B cell (primary cell): ENCODE data around the gene PINK1. TPM values are rescaled to one million over a fixed set of nuclear protein-coding genes. Genes with fewer than 3 reads are reported as not detected.

Source experiments
- ATAC-seq: fragments of 200-7000 bp; cut with Tn5 transposase; one replicate; pipeline ENCODE4 v1.10.0; 2021; ENCODE audit warnings: low read depth, mild to moderate bottlenecking, moderate number of reproducible peaks, moderate library complexity
- CTCF ChIA-PET: fragments of 350-600 bp; sonication (Branson Sonifier 250); formaldehyde crosslinking; loops from one replicate; lab custom pipeline; 2021; ENCODE audit warnings: antibody characterized with exemption, inconsistent platforms; lab: Charles Lee
- POLR2A ChIA-PET: fragments of 350-600 bp; sonication (Branson Sonifier 250); formaldehyde crosslinking; loops from one replicate; lab custom pipeline; 2021; ENCODE audit warnings: antibody characterized with exemption; lab: Charles Lee
- DNase-seq: peaks from one replicate; pipeline ENCODE4 v3.0.0; 2013
- H2AFZ ChIP-seq: 2 replicates; pipeline ENCODE4 v1.6.1; 2012; ENCODE audit warnings: mild to moderate bottlenecking, low read depth, low read length; ENCODE audit not compliant: insufficient read depth, poor library complexity, severe bottlenecking
- H3K27ac ChIP-seq, 2 donors: 1 replicate in 1 of 2; 2 replicates in 1 of 2; pipeline ENCODE4 v1.5.1; 2012 to 2013; ENCODE audit warnings: low read length in 2 of 2, mild to moderate bottlenecking in 2 of 2, moderate library complexity in 1 of 2
- H3K27me3 ChIP-seq, 4 experiments: fragments of 200-600 bp in 1 of 4; sonication (generic) in 1 of 4; replicated peaks in 1 of 4; 1 replicate in 2 of 4; 2 replicates in 2 of 4; pipeline versions ENCODE4 v1.6.1 to v1.7.0; 2013 to 2016; ENCODE audit warnings: low read length in 3 of 4, mild to moderate bottlenecking in 2 of 4, mixed read lengths in 1 of 4, moderate library complexity in 1 of 4; ENCODE audit not compliant: insufficient read depth in 4 of 4, control insufficient read depth in 3 of 4; ENCODE audit errors: control extremely low read depth in 1 of 4
- H3K36me3 ChIP-seq, 2 experiments: replicated peaks in 1 of 2; 1 replicate in 1 of 2; 2 replicates in 1 of 2; pipeline versions ENCODE4 v1.6.1 to v1.7.1; 2013; ENCODE audit warnings: low read length in 1 of 2; ENCODE audit not compliant: insufficient read depth in 2 of 2, control insufficient read depth in 1 of 2; ENCODE audit errors: control extremely low read depth in 1 of 2, extremely low read depth in 1 of 2
- H3K4me1 ChIP-seq, 2 donors: fragments of 200-600 bp in 1 of 2; sonication (generic) in 1 of 2; 1 replicate in 1 of 2; 2 replicates in 1 of 2; pipeline versions ENCODE4 v1.5.1 to v1.6.1; 2013 to 2017; ENCODE audit warnings: low read length in 2 of 2; ENCODE audit not compliant: control insufficient read depth in 2 of 2, insufficient read depth in 2 of 2
- H3K4me2 ChIP-seq: replicated peaks from 2 replicates; pipeline ENCODE3; 2012; ENCODE audit warnings: mild to moderate bottlenecking, low read depth, low read length; ENCODE audit not compliant: poor library complexity, severe bottlenecking
- H3K4me3 ChIP-seq, 5 experiments: fragments of 200-600 bp in 1 of 5; sonication (generic) in 1 of 5; 1 replicate in 3 of 5; 2 replicates in 2 of 5; pipeline versions ENCODE4 v1.5.1 to v1.7.0; 2011 to 2016; ENCODE audit warnings: low read length in 4 of 5, mild to moderate bottlenecking in 4 of 5, low read depth in 2 of 5, control low read depth in 1 of 5, moderate library complexity in 1 of 5; ENCODE audit not compliant: insufficient read depth in 1 of 5; ENCODE audit errors: control extremely low read depth in 1 of 5, extremely low read depth in 1 of 5
- H3K79me2 ChIP-seq: fragments of 200-600 bp; sonication (generic); one replicate; pipeline ENCODE4 v1.6.0; 2016; ENCODE audit warnings: low read length; ENCODE audit not compliant: control insufficient read depth, insufficient read depth
- H3K9ac ChIP-seq: fragments of 200-600 bp; sonication (generic); 2 replicates; pipeline ENCODE4 v1.6.1; 2017; ENCODE audit warnings: mild to moderate bottlenecking, low read length, moderate library complexity
- H3K9me3 ChIP-seq, 3 donors: one replicate each; pipeline versions ENCODE4 v1.6.1 to v1.7.1; 2013; ENCODE audit warnings: low read length in 2 of 3; ENCODE audit not compliant: control insufficient read depth in 2 of 3, insufficient read depth in 1 of 3; ENCODE audit errors: control extremely low read depth in 1 of 3
- H4K20me1 ChIP-seq: 2 replicates; pipeline ENCODE4 v1.6.0; 2012; ENCODE audit warnings: mild to moderate bottlenecking, low read length; ENCODE audit not compliant: insufficient read depth, control insufficient read depth, poor library complexity, severe bottlenecking
- H3K27ac Mint-ChIP-seq: one replicate; pipeline ENCODE4 v1.8.0; 2021; ENCODE audit warnings: mixed read lengths
- H3K27me3 Mint-ChIP-seq: one replicate; pipeline ENCODE4 v1.8.0; 2021; ENCODE audit warnings: mixed read lengths
- H3K4me1 Mint-ChIP-seq: one replicate; pipeline ENCODE4 v1.8.0; 2021; ENCODE audit warnings: mixed read lengths
- H3K4me3 Mint-ChIP-seq: one replicate; pipeline ENCODE4 v1.8.0; 2021; ENCODE audit warnings: mixed read lengths
- H3K9me3 Mint-ChIP-seq: one replicate; pipeline ENCODE4 v1.8.0; 2022; ENCODE audit warnings: mixed read lengths; ENCODE audit not compliant: insufficient read depth
- CTCF ChIP-seq: fragments of 200-600 bp; IDR thresholded peaks from one replicate; pipeline ENCODE4 v1.8.0; 2022; ENCODE audit warnings: antibody characterized with exemption, mild to moderate bottlenecking
- EZH2 ChIP-seq: IDR thresholded peaks from 2 replicates; pipeline ENCODE4 v1.6.1; 2012; ENCODE audit warnings: borderline replicate concordance, low read depth, mild to moderate bottlenecking, moderate library complexity, low read length; ENCODE audit not compliant: insufficient read depth, poor library complexity, severe bottlenecking
- WGBS: methylation state at CpG from one replicate; pipeline ENCODE4 v1.1.5; 2013; ENCODE audit warnings: missing lambda C conversion rate; ENCODE audit not compliant: insufficient coverage; 5-methylcytosine and 5-hydroxymethylcytosine counted together
- intact Hi-C: fragments of 100-400 bp; cut with micrococcal nuclease; formaldehyde crosslinking; loops from one replicate; pipeline ENCODE4 v1.10.0; 2022
- polyA plus RNA-seq: library from polyadenylated mRNA; depleted of rRNA; stranded (reverse); fragments of >200 nt; gene quantifications from 2 replicates; pipeline ENCODE4 v1.2.3, GENCODE V29; 2012
- total RNA-seq, 2 donors: library from RNA; stranded (reverse); fragments of 120-200 nt in 1 of 2; gene quantifications; 1 replicate in 1 of 2; 2 replicates in 1 of 2; pipeline versions ENCODE4 v1.2.3 to v1.2.4, GENCODE V29; 2013 to 2022

Gene PINK1
- total and polyA plus RNA-seq, 2 donors (not counting 1 experiment from before 2014, with no cell fraction given), result 5.8 to 14.3 TPM

- ATAC-seq, result no peak
- H3K9ac ChIP-seq, result no peak overlapping the region
- H3K9me3 ChIP-seq, result no peaks in the 10 kb centered on the region
- ChIA-PET POLR2A (no interaction called here), CTCF (no interaction called here)
- Mint-ChIP-seq H3K27me3 (no peaks in the 10 kb centered on the region), H3K27ac (no peak overlapping the region), H3K4me3 (no peak overlapping the region), H3K4me1 (peaks cover 33% of the 10 kb centered on the region), H3K9me3 (peaks cover 3% of the 10 kb centered on the region)
- intact Hi-C loops, result no loop called here
- no peak for DNase-seq
- peaks cover 0 to 6% of the 10 kb centered on the region in 2 experiments for H3K36me3 ChIP-seq
- H3K27ac ChIP-seq, result no peak overlapping the region
- H3K4me2 ChIP-seq, result no peak overlapping the region
- H3K79me2 ChIP-seq, result peaks cover 45% of the 10 kb centered on the region
- peaks cover 19 to 23% of the 10 kb centered on the region in 2 donors for H3K4me1 ChIP-seq
- H2AFZ ChIP-seq, result no peak overlapping the region
- TF ChIP-seq CTCF (no peak), EZH2 (no peak)
- H3K27me3 ChIP-seq, result peaks cover 0 to 2% (median 0%) of the 10 kb centered on the region in 4 experiments
- H4K20me1 ChIP-seq, result peaks cover 4% of the 10 kb centered on the region
- H3K4me3 ChIP-seq, result no peak overlapping the region
- 94% methylated on average over 12 of the region's 12 CpGs for WGBS
Measured at GRCh38 chr1:20663969-20664715, 30.9 kb downstream of the PINK1 start.

- Histone ChIP-seq H3K4me1 (peaks cover 5 to 13% of the 10 kb centered on the region in 2 donors), H2AFZ (no peak overlapping the region), H3K9me3 (no peaks in the 10 kb centered on the region), H3K4me3 (no peak overlapping the region), H3K27me3 (peaks cover 0 to 2% (median 0%) of the 10 kb centered on the region in 4 experiments), H3K79me2 (peaks cover 30% of the 10 kb centered on the region), H4K20me1 (no peaks in the 10 kb centered on the region), H3K36me3 (no peaks in the 10 kb centered on the region), H3K4me2 (no peak overlapping the region), H3K9ac (no peak overlapping the region), H3K27ac (no peak overlapping the region)
- Mint-ChIP-seq H3K27me3 (no peaks in the 10 kb centered on the region), H3K4me3 (no peak overlapping the region), H3K9me3 (peaks cover 3% of the 10 kb centered on the region), H3K27ac (no peak overlapping the region), H3K4me1 (peaks cover 17% of the 10 kb centered on the region)
- intact Hi-C loops, result no loop called here
- 76% methylated on average over 8 of the region's 12 CpGs for WGBS
- DNase-seq (no peak), ATAC-seq (no peak)
- POLR2A ChIA-PET, result no interaction called here
- TF ChIP-seq EZH2 (no peak), CTCF (no peak)
- CTCF ChIA-PET, result no interaction called here
Measured at GRCh38 chr1:20665726-20666125, 32.5 kb downstream of the PINK1 start.
